ENCODE results near the gene BMP4.

BMP4 gene

DNA sequence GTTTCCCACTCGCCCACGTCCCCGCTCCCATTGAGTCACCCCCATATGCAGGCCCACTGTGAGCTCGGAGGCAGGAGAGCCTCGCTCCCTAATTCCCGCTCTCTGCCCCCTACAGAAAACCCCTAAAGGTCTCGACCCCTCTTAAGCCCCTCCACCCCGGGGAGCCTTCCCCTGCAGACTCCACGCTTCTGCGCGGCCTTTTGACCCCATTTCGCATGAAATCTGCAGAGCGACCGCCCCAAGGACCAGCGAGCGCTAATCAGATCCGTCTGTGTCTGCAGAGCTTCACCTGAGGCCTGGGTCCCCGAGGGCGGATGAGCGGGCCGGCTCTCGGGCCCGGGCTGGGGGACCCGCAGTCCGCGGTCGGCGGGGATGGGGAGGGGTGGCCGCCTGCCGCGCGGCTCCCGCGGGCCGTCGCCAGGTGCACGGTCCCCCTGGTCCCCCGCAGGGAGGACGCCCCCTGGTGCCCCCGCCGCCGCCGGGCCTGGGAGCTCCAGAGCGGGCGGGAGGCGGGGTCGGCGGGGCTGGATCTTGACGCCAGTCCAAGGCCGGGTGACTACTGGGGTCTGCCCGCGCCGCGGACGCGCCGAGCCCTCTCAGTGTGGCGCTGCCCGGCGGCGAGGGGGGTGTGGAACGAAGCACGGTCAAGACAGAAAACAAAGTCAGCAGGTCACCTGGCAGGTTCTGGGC lies 10.1 kb downstream of the BMP4 start:
- DNase-seq (ENCODE audit: low read depth, low spot score): no peak

DNA sequence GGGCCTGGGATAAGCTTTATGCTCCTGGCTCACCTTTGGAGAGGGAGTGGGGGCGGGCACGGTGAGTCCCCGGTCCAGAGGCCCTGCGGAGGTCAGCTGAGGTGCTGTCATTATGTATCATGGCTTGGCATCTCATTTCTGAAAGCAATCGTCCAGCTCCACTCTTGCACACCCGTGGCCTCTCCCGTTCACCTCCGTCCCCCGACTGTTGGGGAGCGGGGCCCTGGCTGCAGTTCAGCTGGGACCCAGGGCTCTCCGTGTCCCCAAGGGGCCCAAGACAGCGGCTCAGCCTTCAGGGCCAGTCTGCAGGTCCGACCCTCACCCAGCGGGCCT lies 10.6 kb downstream of the BMP4 start:
- DNase-seq (ENCODE audit: low read depth, low spot score): no peak

DNA sequence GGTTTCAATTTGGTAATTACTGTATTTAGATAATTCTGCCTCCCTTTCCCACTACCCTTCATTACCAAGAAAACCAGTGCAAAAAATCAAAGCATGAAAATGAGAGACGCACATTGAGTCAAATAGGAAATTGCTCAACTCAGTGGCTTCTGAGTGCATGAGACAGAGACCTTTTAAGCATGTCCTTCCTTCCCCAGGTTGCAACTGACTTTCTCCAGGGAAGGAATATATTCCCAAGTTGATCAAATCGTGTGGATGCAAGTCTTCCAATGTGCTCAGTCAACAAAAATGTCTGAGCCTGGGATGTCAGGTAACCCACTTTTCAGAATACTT lies 12.9 kb downstream of the BMP4 start:
- DNase-seq (ENCODE audit: low read depth, low spot score): no peak

DNA sequence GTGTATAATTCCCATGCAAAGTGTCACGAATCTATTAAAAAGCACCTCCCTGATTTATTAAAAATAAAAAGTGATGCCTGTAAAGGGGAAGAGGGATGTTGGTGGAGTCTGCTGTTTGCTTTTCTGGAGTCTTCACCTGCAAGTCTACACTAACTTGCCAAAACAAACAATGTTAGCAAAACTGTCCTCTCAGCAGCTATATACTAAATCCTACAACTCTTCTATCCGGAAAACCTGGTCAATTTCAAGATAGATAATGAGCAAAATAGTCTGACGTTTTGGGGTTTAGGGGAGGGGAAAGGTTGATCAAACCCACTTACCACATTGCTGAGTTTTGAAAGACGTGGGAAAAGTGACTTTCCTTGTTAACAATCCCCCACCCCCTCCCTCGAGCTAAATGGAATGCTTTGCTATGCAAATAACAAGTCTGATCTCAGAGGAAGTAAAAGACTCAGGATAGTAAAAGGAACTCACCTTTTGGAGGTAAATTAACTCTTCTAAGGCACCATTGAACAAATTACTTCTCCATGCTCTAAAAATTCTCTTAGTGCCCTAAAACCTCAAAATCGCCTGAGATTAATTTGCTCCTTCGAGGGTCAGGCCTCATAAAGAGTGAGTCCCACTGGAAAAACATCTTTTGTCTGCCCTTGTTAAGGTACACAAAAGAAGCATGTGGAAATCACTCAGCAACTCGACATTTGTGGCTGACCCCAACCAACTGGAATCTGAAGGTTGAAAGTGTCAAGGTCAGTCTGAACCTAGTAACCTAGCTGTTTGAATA lies 13.5 kb downstream of the BMP4 start:
- DNase-seq (ENCODE audit: low read depth, low spot score): no peak

DNA sequence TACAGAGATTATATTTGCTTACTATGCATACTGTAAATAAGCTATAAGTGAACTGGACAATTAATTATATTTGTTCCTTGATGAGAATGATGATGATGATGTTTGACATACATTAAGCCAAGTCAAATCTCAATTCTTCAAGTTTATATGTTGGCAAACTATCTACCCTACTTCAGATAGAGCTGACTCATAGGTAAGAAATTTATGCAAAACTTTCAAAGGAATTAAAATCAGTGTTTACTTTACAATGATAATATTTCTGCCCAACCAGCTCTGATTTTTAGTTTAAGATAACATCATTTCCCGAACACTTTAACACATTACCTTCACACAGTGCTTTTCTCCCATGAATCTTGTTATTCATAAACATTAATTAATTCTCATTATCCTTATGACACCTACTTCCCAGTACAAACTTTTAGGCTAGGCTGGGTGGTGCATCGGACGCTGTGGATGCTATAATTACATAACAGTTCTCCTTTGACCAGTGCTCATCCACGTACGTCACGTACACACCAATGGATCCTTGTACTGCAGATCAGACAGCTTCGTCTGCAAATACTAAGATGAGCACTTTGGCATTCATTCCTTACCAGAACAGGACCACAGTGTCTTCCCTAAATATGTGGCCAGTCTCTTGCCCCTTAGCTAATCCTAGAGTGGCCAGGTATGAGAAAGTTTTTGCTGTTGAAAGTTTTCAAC lies 18.3 kb downstream of the BMP4 start:
- no peak for DNase-seq (ENCODE audit: low read depth, low spot score)

DNA sequence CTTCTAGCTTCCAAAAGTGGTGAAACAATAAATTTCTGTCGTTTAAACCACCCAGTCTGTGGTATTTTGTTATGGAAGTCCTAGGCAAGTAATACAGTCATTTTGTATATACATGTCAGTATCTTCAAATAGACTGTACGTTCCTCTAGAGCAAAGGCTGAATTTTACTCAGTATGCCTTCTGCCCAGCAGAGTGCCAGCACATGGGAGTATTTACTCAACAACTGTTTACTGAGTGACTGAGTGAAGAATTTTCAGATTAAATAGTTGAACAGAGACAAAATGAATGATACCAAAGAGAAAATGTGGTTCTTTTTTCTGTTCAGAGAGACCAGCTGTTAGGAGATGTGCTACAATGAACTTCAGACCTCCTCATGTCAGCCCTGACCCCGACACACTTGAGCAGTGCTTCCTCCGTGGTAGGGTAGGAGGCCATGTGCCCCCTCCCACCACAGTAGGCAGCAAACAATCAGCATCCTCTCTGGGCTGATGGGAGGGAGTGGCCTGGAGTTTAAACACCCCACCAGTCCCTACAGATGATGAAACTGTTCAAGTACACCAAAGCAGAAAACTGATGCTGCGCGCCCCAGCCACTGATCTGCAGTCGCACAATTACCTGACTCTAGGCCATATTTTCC lies 21.7 kb downstream of the BMP4 start:
- no peak for DNase-seq (ENCODE audit: low read depth, low spot score)

DNA sequence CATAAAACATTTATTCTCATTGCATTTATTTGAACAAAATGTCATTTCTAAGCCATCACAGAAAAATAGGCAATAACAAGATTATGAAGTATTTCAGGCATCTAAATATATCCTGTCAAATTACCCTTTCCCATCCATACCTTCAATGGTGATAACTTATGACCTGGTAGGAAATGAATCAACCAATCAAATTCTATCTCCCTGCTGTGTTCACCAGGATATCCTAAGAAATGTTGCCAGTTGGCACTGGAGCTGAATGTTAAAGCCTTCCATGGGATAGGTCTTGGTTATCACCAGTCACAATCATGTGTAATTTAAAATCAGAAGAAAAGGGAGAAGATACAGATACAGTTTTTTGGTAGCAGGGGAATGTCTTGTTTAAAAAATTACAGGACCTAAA lies 23.7 kb downstream of the BMP4 start:
- no peak for DNase-seq (ENCODE audit: low read depth, low spot score)

DNA sequence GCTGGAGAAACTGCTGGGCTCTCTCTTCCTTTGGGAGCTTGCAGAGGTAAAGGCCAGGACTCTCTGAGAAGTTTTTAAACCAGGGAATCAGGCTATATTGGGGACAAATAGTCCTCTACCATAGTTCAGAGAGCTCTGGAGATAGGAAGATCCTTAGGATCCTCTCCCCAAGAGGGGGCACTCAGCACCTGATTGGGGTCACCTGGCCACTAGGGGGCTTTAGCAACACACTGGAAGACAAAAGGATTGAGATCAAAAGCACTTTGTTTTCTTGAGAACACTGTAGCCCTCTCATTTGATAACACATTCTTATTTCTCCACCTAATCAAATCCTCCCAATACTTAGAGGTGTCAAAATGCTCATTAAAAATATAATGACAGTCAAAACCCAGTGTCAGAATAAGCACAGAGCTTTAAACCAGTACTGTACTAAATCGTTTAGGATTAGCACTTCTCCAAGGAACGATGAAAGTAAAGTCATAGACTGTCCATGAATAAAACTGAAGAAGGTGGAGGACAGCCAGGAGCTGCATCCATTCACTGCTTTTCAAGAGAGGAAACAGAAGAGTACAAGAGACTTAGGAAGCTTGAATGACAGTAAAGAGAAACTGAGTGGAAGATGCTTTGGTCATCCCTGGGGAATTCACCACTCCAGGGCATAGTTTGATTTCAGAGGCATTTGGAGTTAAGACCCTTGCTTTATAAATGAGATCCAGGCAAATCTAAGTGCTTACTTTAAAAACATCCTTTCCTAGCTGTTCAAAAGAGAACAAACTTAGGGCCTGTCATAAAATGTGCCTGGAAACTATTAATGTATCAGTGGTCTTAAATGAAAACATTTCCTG lies 26.5 kb downstream of the BMP4 start:
- DNase-seq (ENCODE audit: low read depth, low spot score): no peak

DNA sequence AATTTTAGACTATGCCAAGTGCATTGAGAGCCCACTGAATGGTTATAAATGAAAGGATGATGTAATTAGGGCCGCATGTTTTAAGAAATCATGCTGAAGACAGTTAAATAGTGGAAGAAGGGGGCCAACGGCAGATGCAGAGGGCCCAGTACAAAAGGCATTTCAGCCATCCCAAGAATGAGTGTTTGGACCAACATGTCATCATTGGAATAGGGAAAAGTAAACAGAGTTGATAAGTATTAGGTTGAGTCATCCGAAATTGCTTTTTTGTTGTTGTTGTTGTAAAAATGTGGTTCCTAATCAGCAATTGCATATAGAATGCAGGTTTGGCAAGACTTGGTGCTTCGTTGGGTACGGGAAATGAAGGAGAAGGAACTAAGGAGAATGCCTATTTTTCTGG lies 29.5 kb downstream of the BMP4 start:
- no peak for DNase-seq (ENCODE audit: low read depth, low spot score)

DNA sequence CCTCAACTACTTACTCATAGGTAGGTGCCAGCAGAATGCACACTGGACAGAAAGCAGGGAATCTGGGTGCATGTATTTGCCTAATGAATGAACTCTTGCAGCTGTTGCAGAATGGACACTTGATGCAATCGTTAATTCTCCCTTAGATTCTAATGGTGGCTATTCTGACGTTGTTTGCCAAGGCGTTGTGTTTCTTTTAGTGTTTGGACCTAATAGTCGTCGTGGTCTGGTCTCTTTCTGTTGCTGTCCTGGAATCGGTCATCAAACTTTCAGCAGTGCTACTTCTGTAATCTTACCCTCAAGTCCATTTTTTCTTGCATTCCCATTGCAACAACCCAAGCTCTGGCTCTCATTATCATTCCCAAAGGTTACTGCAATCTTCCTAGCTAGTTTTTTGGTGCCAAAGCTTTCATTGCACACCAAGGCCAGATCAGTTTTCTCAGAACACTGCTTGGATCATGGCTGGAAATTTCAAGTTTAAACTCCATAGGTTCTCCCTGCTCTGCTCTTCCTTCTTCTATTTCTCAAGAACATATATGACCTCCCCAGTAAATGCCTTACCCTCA lies 31.3 kb downstream of the BMP4 start:
- DNase-seq (ENCODE audit: low read depth, low spot score): no peak

DNA sequence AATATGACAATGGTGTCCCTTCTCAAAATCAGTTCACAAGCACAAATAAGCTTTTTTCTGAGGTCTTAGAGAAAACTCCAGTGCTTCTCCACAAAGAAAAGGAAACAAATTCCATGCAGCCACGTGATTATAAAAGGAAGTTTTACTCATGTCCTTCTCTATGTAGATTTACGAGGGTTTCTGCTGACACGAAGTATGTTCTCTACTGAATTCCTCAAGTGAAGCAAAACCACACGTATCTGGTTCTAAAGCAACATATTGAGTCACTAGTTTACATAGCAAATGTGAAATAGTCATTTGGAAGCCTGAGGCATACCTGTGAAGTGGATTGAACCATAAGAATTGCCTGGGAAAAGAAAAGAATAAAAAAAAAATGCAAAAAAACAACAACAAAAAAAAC lies 31.9 kb downstream of the BMP4 start:
- DNase-seq (ENCODE audit: low read depth, low spot score): no peak

DNA sequence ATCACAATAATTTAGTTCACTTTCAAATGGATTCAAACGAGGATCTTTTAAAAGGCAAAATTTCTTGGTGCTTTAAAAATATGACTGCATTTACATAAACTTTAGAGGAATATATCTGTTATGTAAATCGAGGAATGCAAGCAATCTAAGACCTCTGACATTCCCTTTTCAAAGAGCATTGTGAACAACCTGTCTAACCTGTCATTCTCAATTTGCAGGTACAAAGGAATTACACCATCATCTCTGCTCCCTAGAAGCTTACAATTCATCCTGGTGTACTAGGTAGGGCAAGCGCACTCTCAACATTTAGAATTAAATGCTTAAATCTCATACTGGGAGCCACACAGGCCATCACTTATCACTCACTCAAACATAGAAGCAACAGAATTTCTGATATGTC lies 35.6 kb downstream of the BMP4 start:
- no peak for DNase-seq (ENCODE audit: low read depth, low spot score)

DNA sequence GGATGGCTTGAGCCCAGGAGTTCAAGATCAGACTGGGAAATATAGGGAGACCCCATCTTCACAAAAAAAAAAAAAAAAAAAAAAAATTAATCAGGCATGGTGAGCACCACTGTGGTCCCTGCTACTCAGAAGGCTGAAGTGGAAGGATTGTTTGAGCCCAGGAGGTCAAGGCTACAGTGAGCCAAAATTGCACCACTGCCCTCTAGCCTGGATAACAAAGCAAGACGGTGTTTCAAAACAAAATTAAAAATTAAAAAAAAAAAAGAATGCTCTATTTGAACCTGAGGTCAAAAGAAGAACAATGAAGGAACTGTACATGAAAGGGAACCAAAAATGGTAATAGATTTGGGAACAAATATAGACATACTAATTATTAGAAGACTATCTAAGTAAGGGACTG lies 40.4 kb downstream of the BMP4 start:
- no peak for DNase-seq (ENCODE audit: low read depth, low spot score)

DNA sequence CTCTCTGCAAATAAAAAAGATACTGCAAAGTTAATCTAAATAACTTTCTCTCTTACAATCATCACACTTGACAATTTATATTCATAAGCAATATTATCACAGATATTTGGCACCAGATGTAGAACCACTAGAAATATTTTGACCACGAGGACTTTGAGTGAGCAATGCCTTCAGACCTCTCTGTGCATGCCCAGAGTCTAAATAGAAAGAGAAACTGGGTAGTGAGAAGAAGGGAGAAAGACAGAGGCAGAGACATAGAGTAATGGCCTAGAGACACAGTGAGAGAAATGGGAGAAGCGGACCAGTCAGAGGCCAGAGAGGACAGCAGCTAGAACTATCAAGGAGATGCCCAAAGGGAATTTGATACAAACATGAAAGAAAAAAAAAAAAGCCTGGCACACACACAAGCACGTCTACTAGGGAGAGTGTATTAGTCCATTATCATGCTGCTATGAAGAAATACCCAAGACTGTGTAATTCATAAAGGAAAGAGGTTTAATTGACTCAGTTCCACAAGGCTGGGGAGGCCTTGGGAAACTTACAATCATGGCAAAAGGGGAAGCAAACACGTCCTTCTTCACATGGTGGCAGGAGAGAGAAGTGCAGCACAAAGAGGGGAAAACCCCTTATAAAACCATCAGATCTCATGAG lies 41.1 kb downstream of the BMP4 start:
- DNase-seq (ENCODE audit: low read depth, low spot score): no peak

DNA sequence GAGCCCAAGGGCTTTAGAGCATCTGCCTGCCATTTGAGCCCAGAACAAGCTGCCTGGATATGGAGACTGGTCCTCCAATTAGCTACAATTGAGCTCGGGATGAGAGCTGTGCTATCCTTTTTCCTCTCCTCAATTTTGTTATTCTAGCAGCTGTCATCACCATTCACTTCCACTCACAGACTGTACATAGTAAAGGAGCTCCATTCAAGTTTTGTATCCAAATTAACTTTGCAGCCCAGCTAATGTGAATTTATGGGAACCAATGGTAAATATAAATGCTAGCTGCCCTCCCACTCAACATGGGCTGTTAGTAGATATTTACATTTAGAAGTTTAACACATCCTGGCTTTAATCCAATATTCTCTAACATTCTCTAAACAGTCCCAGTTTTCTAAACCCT lies 44.6 kb downstream of the BMP4 start:
- no peak for DNase-seq (ENCODE audit: low read depth, low spot score)

DNA sequence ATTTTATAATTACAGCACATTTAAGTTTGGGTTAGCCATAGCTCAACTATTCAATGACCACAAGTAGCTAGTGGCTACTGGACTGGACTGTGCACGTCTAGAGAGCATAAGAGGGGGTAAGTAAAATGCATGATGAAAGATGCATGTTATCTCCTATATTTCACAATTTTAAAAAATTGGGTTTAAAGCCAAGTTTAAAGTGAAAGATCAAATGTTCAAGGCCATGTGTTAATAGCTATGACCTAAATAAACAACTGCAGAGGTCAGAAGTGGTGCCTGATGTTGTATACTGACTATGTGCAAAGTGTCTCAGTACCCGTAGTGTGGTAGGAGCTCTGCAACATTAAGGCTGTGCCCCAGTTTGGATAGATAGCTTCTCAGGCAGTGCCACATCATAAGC lies 48.2 kb downstream of the BMP4 start:
- no peak for DNase-seq (ENCODE audit: low read depth, low spot score)

DNA sequence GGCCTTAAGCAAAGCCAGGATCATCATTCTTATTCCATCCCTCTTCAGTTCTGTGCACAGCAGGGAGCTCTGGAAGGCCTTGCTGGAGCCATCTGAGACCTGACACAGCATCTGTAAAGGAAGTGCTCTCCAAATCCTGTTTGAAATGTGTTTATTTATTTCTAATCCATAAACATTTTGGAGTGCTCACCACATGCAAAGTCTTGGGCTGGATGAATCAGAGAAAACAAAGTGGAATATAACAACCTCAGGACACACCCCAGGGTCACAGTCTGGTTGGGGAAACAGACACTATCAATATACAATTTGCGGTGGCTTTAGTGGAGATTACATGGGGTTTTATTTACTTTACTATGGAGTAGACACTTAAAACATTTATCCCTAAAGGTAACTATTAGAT lies 54.3 kb downstream of the BMP4 start:
- DNase-seq (ENCODE audit: low read depth, low spot score): no peak

DNA sequence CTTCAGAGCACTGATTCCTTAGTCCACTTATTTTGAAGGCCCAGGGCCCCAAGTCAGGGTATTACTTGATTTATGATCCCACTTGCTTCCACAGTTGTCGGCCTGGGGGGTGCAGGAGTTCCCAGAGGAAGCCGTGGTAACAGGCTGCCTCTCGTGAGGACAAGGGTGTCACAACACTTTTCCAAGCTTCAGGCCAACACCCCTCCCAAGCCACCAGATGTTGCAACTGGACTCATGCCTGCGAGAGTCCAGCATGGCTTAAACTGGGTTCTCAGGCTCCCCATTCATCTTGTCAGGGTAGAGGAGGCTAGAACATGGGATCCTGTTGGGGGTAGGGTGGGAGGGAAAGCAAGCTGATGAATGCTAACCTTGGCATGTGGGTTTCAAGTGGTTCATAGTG lies 56.1 kb downstream of the BMP4 start:
- DNase-seq (ENCODE audit: low read depth, low spot score): no peak

Data from iPS DF 19.7 (cell line).